Posterior cingulate gyrus (tissue), 11 donors: ENCODE data around the gene CCDC59.
A peak's percentile ranks its signal among the peaks of the same experiment; 100 is the strongest.
"Not testable (repeated sequence)": the region's sequence is repeated elsewhere in the genome, so short reads cannot be mapped to it uniquely, and the experiment has no call there.

Experiments
- DNase-seq, 10 donors: peaks; one replicate each; pipeline versions ENCODE4 v3.0.0 to v3.0.0-alpha.2; 2020 to 2021; ENCODE audit warnings: mixed read lengths in 3 of 10
- intact Hi-C: fragments of 100-400 bp; cut with DNase I; formaldehyde crosslinking; loops from one replicate; pipeline ENCODE4 v1.15.1; 2023

The CCDC59 gene, protein sequence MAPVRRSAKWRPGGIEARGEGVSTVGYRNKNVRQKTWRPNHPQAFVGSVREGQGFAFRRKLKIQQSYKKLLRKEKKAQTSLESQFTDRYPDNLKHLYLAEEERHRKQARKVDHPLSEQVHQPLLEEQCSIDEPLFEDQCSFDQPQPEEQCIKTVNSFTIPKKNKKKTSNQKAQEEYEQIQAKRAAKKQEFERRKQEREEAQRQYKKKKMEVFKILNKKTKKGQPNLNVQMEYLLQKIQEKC

DNA sequence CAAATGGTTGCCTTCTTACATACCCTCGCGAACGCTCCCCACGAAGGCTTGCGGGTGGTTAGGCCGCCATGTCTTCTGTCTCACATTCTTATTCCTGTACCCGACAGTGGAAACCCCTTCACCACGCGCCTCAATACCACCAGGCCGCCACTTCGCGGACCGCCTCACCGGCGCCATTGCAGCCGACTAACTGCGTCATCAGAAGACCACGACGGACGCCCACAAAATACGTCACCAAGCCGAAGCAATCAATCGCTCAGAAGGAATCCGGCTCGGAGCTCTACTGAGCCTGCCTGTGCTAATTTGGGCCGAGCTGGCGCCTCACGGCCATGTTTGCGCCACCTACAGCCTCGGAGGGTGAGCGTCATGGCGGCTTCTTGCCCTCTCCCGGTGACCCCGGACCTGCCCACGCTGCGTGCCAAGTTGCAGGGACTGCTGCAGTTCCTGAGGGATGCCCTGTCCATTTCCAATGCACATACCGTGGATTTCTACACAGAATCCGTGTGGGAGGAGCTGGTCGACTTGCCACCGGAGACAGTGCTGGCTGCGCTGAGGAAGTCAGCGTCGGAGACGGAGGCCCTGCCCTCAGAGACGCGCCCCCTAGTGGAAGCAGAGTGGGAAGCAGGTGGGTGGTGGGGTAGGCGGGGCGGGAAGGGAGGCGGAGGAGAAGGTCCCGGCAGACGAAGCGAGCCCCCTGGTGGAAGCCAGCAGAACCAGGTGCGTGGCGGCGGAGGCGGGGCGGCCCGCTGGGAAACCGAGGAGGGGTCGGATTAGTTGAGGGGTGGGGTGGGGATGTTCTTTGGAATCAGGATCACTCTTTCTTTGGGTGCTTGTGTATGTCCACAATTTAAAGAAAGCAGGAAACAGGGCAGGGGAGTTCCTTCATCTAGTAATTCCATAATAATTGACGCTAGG lies at the start of gene CCDC59, which contains the start of gene METTL25:
Gene CCDC59 (minus strand): TSS at position 188 of the 915 bp plus-strand sequence. CDS start 11 bp downstream, at position 177.
Gene METTL25 (plus strand): TSS at position 330 of the 915 bp plus-strand sequence. CDS start 37 bp downstream, at position 367.
- intact Hi-C loops = loop anchor here (10.0 kb wide), 1 partner anchor 1084 kb away; no protein-coding TSS in a partner anchor
- DNase-seq = peak; percentile 94 to 99 (median 98)

- DNase-seq = no peak
- intact Hi-C loops = no loop called here
Observed at GRCh38 chr12:82407481-82407880, 49.3 kb upstream of the CCDC59 start.

- no peak for DNase-seq
- intact Hi-C loops = no loop called here
Observed at GRCh38 chr12:82406651-82407050, 48.5 kb upstream of the CCDC59 start.

- DNase-seq = no peak
- intact Hi-C loops = no loop called here
Observed at GRCh38 chr12:82400819-82401218, 42.6 kb upstream of the CCDC59 start.

GRCh38 chr12:82398879-82399278 lies 40.7 kb upstream of the CCDC59 start:
- intact Hi-C loops = no loop called here
- no peak for DNase-seq

DNA sequence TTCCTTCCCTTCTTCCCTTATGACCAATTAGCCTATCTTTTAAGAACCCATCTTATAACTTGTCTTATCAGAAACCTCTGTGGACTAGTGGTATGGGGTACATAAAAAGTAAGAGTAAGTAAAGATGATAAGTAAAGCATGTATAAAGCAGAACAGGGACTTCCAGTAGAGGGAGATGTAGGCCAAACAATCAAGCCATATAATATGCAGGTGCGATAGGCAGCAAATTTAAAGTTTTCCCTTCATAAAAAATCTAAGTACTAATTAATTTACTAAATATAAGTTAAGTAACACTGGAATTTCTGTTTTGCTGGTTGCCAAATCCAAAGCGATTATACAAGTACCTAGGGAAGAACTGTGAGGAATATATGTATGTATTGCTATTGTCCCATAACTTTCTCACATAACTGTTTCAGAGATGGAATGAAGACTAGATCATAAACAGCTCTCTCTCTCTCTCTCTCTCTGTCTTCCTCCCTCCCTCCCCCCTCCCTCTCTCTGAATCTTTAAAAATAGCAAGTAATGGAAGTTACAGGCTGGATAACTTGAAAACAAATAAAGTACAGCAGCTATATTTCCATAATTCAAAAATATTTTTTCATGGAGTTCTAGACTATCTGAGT lies 25.9 kb upstream of the CCDC59 start:
- intact Hi-C loops = loop anchor here (5.0 to 10.0 kb wide), 2 partner anchors 141 to 243 kb away; no protein-coding TSS in a partner anchor
- DNase-seq = no peak

- no peak for DNase-seq
- intact Hi-C loops = no loop called here
Observed at GRCh38 chr12:82378997-82379396, 20.8 kb upstream of the CCDC59 start.

- intact Hi-C loops = no loop called here
Observed at GRCh38 chr12:82375201-82375600, 17.0 kb upstream of the CCDC59 start.

GRCh38 chr12:82366197-82366596 lies 8.0 kb upstream of the CCDC59 start:
- intact Hi-C loops = no loop called here
- DNase-seq = no peak

More at GRCh38 chr12:82375201-82375600, 17.0 kb upstream of the CCDC59 start:
- no peak for DNase-seq

DNA sequence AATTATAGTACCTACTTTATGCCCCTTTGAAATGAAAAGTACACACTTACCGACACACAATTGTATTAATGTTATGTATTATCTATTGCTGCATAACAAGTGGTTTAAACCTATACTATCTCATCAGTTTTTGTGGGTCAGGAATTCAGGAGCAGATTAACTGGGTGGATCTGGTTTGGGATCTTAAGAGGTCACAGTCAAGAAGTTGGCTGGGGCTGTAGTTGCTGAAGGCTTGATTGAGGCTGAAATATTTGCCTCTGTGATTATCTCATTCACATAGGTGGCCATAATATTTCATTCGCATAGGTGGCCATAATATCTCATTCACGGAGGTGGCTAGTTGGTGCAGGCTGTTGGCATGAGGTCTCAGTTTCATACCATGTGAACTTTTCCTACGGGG lies 5.8 kb upstream of the CCDC59 start:
- intact Hi-C loops = no loop called here

DNA sequence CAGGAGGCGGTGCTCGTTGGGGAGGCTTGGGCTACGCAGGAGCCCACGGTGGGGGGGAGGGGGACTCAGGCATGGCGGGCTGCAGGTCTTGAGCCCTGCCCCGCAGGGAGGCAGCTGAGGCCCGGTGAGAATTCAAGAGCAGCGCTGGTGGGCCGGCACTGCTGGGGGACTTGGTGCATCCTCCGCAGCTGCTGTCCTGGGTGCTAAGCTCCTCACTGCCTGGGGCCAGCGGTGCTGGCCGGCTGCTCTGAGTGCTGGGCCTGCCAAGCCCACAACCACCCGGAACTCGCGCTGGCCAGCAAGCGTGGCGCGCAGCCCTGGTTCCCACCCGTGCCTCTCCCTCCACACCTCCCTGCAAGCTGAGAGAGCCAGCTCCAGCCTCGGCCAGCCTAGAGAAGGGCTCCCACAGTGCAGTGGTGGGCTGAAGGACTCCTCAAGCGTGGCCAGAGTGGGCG lies 3.3 kb upstream of the CCDC59 start:
- intact Hi-C loops = no loop called here
- DNase-seq = peak in 3 of 10 donors; percentile 64 to 82 (median 71)

More for the DNA sequence above, 5.8 kb upstream of the CCDC59 start:
- DNase-seq = no peak

DNA sequence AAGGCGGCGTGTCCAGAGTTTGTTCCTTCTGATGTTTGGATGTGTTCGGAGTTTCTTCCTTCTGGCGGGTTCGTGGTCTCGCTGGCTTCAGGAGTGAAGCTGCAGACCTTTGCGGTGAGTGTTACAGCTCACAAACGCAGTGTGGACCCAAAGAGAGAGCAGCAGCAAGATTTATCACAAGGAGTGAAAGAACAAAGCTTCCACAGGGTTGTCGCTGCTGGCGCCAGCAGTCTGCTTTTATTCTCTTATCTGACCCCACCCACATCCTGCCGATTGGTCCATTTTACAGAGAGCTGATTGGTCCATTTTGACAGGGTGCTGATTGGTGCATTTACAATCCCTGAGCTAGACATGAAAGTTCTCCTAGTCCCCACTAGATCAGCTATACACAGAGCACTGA lies 2.6 kb upstream of the CCDC59 start:
- intact Hi-C loops, DNase-seq: not testable (repeated sequence)

DNA sequence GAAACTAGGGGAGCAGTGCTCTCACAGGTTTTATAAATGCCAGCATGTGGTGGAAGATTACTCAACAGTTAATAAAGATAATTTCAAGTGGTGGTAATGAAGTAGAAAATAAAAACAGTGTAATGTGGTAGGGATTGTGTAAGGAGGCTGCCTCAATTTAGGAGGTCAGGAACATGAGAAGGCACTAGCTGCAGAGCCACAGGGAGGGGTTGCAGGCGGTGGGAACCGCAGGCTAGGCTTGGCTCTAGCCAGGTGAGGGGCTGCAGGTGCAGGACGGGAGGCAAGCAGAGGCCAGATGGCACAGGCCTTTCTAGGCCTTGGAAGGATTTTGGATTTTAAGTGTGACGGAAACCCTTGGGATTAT lies 910 bp upstream of the CCDC59 start:
- intact Hi-C loops = loop anchor here (10.0 kb wide), 1 partner anchor 1084 kb away; no protein-coding TSS in a partner anchor
- peak in 1 of 10 donors; percentile 10 for DNase-seq

DNA sequence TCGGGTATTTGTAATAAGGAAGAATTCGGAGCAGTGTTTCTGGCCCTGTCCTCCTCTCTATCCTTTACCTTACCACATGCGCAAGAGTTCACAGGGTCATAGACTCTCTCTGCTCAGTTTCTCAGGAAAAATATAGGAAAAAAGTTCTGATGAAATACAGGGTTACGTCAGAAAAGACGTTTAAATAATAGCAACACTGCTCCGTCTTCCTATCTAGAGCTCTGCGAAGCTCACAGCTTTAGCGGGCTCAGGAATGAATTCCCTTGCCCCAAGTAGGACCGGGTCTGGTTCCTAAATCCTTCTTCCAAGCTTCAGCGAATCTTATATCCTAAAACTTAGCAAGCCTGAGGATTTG lies 365 bp downstream of the CCDC59 start:
- DNase-seq = no peak
- intact Hi-C loops = loop anchor here (10.0 kb wide), 1 partner anchor 1083 kb away; no protein-coding TSS in a partner anchor

DNA sequence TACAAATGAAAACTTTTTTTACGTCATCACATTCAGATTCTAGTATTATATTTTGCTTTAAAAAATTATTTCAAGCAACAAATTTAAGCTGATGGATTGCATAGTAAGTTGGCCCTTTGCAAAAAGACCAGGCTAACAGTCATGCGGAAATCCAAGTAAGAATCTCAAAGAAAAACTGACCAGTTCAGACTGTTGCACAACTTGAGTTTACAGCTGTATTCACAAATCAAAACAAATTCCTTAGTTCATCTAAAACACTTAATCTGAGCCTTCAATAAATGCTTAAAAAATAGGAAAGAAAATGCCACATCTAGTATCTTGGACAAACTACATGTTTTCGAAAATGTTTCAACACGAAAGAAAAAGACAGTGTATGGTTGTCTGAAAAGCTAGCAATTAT lies 847 bp downstream of the CCDC59 start:
- no peak for DNase-seq
- intact Hi-C loops = loop anchor here (10.0 kb wide), 1 partner anchor 1083 kb away; no protein-coding TSS in a partner anchor

DNA sequence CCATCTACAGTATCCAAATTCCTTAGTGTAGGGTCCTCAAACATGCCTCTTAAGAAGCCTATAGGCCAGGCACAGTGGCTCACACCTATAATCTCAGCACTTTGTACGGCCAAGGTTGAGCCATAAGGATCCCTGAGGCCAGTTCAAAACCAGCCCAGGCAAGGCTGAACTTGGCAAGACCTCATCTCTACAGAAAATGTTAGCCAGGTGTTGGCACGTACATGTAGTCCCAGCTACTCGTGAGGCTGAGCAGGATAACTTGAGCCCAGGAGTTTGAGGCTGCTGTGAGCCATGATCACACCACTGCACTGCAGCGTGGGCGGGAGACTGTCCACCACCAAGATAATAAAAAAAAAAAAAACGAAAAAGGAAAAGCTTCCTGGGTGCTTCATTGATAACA lies 6.8 kb downstream of the CCDC59 start:
- DNase-seq = no peak
- intact Hi-C loops = loop anchor here (10.0 kb wide), 1 partner anchor 1077 kb away; no protein-coding TSS in a partner anchor

GRCh38 chr12:82350161-82350560 lies 8.0 kb downstream of the CCDC59 start:
- no peak for DNase-seq
- intact Hi-C loops = loop anchor here (10.0 kb wide), 1 partner anchor 1075 kb away; no protein-coding TSS in a partner anchor

DNA sequence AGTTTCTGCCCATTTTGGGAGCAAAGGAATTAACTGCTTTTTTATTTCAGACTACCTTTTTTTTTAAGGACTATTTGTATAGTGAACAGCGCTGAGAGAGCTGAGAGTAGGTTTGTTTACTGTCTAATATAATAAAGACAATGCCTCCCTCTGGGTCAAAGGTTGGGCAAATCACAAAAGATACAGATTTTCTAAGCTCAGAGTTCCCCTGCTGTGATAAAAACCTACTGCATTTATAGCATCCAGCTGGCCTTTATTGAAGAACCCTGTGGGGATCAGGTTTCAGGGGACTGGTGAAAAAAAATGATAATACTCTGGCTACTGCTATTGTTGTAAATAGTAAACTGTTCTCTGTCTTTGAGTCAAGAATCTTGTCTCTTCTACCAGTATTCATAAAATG lies 28.7 kb downstream of the CCDC59 start:
- intact Hi-C loops = no loop called here
- DNase-seq = no peak

- no peak for DNase-seq
- intact Hi-C loops = loop anchor here (1.0 kb wide), 1 partner anchor 684 kb away; no protein-coding TSS in a partner anchor
Observed at GRCh38 chr12:82327861-82328260, 30.3 kb downstream of the CCDC59 start.

- intact Hi-C loops = loop anchor here (1.0 kb wide), 1 partner anchor 683 kb away; no protein-coding TSS in a partner anchor
- no peak for DNase-seq
Observed at GRCh38 chr12:82326905-82327503, 31.2 kb downstream of the CCDC59 start.
